NCI-H2029 (cell line): ENCODE data around the gene HOXB13.
A peak's percentile ranks its signal among the peaks of the same experiment; 100 is the strongest.
"Not testable (repeated sequence)": the region's sequence is repeated elsewhere in the genome, so short reads cannot be mapped to it uniquely, and the experiment has no call there.

Experiments used
- DNase-seq: peaks from one replicate; lab custom pipeline; 2025; lab: John Stamatoyannopoulos, UW

The HOXB13 gene

DNA sequence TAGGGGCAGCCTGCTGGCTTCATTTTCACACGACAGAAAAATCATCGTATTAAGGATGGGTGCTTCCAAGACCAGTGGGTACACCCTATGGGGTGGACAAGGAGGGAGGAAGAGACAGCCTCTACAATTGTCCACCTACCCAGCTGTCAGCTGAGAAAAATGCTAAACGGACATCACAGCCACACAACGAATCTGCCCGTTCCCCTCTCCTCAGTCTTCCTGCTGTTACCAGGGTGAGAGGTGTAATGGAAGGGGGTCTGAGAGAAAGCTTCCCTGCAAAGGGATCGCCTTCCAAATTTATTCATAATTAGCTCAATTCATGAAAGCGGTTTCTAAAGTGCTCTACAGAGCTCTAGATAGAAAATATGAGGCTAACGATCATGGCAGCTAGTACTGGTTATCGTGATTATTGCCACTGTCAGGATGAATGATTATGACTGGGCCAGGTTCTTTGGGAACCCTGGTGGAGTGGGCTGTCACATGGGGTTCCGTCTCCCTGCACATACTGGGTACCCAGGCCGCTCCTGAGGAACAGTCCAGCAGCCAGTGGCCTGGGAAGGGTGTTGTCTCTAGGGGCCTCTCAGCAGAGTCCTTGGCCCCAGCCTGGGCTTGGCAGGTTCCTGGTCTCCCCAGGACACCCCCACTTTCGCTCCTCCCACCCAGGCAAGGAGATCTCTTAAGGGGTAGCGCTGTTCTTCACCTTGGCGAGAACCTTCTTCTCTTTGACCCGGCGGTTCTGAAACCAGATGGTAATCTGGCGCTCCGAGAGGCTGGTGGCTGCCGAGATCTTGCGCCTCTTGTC is 2.2 kb downstream of the HOXB13 start:
- DNase-seq: no peak

GRCh38 chr17:48725288-48726064 is 3.1 kb downstream of the HOXB13 start:
- DNase-seq: no peak

GRCh38 chr17:48725004-48725287 is 3.6 kb downstream of the HOXB13 start:
- DNase-seq: no peak

DNA sequence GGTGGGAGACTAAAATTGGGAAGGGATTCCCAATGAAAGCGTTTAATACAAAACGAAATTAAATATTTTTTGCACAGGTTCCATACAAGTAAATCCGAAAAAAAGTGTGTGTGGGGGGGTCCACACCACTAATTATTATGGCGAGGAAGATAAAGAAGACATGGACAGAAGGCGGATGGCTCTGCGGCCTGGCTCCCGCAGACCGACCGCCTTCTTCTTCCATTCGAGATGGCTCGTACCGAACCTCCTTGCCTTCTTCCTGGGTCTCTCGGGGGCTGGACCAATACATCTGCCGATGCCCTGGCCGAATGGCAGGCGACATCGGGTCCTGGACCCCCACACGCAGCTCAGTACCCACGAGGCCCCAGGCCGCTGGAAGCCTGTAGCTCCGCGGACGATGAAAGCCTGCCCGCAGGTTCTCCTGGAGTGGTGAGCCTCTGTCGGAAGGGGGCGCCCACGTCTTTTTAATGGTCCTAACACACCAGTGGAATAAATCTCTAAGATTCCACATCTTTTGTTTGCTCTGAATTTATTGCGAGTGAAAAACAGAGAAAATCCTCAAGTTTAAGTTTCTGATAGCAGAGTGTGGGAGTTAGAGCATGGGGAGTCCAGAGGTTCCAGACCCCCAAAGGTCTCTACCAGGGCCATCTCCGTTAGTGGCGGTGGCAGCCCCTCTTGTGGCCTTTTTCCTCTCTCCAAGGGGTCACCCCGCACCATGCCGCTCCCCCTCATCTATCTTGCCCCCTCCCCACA is 4.1 kb downstream of the HOXB13 start:
- peak; percentile 44 for DNase-seq

GRCh38 chr17:48723423-48724250 is 4.9 kb downstream of the HOXB13 start:
- no peak for DNase-seq

- no peak for DNase-seq
Observed at GRCh38 chr17:48722915-48723422, 5.6 kb downstream of the HOXB13 start, which contains the start of gene PRAC2. TSS of gene PRAC2 (plus strand) at chr17:48723185. CDS start at chr17:48724411, 1,226 bp downstream.

- no peak for DNase-seq
Observed at GRCh38 chr17:48722201-48722907, 6.2 kb downstream of the HOXB13 start, which contains the start of gene PRAC1. TSS of gene PRAC1 (minus strand) at chr17:48722518. CDS start at chr17:48722392, 126 bp downstream.

DNA sequence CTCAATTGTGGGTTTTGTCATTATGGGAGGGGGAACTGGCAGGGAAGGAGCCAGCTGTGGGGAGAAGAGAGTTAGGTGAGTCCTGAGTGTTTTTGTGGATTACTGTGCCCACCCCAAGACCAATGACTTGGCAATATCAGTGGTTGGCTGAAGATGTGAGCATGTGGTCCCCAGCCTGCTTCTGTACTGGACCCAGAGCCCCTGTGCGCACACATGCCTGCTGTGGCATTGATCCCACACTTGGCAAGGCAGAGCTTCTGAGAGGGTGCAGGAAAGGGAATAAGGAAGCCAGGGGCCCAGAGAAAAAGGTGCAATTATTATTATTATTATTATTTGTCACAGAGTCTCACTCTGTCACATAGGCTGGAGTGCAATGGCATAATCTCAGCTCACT is 7.5 kb downstream of the HOXB13 start:
- no peak for DNase-seq

DNA sequence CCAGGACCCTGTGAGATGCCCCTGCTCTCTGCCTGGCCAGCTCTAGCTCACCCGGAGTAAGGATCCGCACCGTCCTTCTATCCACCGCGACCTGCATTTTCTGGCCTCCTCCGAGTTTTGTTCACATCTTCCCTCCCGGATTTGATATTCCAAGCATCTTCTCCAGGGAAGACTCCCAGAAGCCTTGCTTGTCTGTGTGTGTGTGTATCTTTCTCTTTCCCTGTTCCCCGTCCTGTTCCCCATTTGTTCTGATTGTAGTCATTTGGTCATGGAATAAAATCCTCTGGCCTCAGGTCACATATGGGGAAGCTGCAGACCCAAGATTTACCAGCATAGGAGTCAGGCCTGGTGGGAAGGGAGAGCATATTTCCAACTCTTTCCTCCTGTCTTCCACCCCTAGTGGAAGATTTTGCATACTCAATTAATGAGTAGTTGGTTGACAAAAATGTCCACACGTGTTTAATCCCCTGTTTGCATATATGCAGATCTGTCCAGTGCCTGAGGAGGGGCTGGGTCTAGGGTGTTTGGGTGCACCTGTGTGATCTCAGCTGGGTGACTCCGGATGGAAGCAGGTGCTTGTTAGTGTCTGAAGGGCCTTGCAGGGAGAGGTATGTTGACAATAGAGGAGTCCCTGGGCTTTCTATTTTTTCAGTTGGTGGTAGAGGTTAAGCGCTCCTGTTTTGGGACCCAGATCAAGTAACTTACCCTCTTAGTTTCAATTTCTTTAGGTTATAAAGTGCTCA is 8.1 kb downstream of the HOXB13 start:
- DNase-seq: no peak

DNA sequence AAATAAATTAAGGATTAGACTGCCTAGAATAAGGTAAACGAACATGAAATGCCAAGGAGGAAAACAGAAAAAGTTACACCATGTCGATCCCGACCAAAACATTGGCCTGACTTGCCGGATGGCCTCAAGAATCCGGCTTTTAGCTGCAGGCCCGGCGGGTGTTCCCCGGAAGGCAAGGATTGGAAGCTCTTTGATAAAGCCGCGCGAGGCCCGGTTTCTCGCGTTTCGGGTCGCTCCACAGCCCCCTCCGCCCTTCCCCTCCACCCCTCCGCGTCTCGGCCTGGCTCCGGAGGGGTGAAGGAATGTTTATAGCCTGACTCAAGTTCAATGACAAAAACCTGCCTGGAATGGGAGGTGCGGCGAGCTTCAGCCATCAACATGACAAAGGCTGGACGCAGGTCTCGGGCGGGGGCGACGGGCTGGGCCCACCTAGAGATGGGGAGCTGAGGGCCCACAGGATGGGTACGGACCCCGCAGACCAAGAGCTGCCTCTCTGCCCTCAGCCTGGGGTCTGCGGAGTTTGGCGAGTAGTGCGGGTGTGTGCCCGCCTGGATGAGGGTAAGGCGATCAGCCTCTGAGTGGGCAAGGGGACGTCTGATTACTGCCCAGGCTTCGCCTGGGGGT is 8.8 kb downstream of the HOXB13 start:
- DNase-seq: no peak

DNA sequence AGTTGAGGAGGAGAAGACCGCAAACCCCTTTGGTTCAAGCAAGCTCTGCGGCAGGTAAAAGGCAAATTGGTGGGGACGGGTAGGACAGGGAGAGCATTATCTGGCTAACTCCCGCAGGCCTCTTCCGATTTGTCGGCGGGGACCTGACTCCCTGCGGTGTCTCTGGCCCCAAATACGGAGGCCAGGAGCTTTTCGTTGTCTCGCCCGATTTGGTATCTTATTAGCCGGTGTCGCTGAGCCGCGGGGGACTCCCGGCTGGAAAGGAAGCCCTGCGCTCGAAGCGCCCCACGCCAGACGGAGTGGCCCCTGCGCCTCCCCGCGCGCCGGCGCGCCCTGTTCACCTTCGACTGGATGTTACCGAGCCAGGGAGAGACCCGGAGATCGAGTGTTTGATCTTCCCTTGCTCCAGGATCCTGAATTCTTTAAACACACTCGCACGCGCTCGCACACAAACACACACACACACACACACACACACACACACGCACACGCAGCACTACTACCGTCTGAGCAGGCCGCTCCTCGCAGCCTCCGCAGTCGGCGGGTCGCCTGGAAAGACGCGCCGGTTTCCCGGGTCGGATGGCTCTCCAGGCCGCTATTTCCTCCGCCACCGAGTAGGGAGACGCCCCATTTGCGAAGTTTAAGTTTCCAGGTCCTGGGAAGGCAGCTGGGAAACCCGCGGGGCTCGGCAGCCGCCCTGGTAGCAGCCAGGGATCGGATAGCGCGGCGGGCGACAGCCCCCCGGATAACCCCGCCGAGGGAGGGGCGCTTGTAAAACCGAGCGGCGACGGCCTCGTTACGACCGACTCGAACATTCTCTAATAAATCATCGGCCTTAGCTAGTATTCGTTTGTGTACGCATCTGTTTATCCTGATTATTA is 9.5 kb downstream of the HOXB13 start:
- no peak for DNase-seq

DNA sequence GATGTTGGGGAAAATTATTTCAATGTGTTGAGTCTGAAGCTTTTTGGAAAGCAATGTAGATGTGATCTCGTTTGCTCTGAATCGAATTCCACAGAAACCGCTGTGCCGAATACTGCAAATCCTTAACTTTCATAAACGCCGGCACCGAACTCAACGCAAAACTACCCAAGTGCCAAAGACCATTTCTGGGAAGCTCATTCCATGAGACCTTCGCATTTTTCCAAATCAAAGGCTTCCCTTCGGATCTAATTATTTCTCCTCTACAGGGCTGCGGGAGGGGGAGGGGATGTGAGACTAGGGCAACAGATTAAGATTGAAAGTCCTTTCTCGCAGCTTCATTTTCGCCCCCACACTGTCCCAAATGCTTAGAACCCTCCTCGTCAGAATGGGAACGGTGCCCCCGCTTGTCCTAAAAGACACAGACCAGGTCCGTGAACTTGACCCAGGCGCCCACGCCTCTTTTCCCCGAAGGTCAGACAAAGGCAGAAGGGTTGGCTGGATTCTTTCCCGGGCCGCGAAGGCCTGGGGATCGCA is 10.3 kb downstream of the HOXB13 start:
- no peak for DNase-seq

- DNase-seq: no peak
Observed at GRCh38 chr17:48717367-48718226, 11.0 kb downstream of the HOXB13 start.

GRCh38 chr17:48716549-48716948 is 12.0 kb downstream of the HOXB13 start:
- DNase-seq: not testable (repeated sequence)

- peak; percentile 76 for DNase-seq
Observed at GRCh38 chr17:48715496-48716399, 12.8 kb downstream of the HOXB13 start.

DNA sequence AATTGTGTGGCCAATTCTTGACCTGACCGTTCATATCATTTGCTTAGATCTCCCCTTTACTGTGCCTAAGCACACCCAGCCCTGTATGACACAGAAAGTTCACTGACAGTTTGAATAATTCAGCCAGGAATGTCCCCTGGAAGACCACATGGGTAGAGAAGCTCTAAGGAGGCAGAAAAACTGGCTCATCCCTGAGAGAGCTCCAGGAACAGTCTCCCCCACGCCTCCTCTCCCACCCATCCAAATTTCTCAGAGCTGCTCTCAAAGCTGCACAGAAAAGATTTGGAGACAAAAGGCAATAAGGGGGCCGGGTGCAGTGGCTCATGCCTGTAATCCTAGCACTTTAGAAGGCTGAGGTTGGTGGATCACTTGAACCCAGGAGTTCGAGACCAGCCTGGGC is 17.4 kb downstream of the HOXB13 start:
- no peak for DNase-seq
